ENCODE data around the gene CDH15.

DNA sequence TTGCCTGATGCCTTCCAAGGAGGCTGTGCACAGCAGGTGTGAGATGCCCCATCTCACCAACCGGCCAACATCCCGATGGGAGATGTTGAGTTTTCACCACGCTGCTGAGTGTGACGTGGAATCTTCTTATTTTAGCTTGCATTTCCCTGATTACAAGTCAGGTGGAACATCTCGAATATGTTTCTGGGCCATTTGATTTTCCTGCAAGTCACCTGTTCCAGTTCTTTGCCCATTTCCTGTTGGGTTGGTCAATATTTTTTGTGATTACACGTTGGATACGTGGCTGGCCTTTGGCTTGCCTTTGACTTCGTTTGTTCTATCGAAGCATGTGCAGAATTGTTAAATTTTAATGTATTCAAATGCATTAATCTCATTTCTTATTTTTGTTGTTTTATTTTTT is 8.3 kb upstream of the CDH15 start:
- TF ChIP-seq EZH2 (IDR thresholded peaks at IDR 0.05; ENCODE audit: insufficient read depth, poor library complexity, severe bottlenecking) (no peak), EZH2phosphoT487 (IDR thresholded peaks at IDR 0.05; ENCODE audit: insufficient read depth, low read depth) (no peak)
